ENCODE results near the gene BCL2L14.
"Not testable (repeated sequence)": the region's sequence is repeated elsewhere in the genome, so short reads cannot be mapped to it uniquely, and the experiment has no call there.

Gene BCL2L14

DNA sequence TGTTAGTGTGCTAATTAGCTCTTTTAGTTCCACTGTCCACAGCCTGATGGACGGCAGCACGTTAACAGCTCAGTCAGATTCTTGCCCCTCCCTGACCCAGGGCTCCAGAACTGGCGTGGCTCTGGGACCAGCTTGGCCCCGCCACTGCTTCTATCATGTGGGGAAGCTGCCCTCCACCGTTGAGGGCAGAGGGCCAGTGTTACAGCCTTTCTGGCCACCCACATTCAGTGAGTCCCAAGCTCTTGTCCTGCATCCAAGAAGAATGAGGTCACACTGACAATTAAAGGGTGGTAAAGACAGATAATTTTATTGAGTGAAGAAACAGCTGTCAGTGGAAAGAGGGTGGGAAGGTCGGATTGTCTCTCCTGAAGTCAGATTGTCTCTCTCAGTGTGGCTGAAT lies 36.9 kb downstream of the BCL2L14 start:
- DNase-seq (ENCODE audit: low read depth), result no peak

DNA sequence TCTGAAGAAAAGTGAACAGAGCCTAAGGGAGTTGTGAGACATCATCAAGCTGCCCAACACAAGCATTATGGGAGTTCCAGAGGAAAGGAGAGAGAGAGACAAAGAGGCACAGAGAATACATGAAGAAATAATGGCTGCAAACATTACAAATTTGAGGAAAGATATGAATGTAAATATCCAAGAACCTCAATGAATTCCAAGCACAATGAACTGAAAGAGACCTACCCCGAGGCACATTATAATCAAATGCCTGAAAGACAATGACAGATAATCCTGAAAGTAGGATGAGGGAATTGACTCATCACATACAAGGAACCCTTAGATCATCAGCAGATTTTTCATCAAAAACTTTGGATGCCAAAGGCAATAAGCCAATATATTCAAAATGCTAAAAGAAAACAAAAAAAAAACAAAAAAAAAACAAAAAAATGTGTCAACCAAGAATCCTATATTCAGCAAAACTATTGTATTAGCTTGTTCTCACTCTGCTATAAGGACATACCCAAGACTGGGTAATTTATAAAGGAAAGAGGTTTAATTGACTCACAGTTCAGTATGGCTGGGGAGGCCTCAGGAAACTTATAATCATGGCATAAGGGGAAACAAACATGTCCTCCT lies 37.8 kb downstream of the BCL2L14 start:
- no peak for DNase-seq (ENCODE audit: low read depth)

DNA sequence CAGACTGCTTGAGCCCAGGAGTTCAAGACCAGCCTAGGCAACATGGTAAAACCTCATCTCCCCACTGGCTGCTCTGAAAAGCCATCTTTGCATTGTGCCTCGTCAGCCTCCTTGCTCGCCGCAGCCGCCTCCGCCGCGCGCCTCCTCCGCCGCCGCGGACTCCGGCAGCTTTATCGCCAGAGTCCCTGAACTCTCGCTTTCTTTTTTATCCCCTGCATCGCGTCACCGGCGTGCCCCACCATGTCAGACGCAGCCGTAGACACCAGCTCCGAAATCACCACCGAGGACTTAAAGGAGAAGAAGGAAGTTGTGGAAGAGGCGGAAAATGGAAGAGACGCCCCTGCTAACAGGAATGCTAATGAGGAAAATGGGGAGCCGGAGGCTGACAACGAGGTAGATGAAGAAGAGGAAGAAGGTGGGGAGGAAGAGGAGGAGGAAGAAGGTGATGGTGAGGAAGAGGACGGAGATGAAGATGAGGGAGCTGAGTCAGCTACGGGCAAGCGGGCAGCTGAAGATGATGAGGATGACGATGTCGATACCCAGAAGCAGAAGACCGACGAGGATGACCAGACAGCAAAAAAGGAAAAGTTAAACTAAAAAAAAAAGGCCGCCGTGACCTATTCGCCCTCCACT lies 40.3 kb downstream of the BCL2L14 start:
- DNase-seq (ENCODE audit: low read depth), result not testable (repeated sequence)

DNA sequence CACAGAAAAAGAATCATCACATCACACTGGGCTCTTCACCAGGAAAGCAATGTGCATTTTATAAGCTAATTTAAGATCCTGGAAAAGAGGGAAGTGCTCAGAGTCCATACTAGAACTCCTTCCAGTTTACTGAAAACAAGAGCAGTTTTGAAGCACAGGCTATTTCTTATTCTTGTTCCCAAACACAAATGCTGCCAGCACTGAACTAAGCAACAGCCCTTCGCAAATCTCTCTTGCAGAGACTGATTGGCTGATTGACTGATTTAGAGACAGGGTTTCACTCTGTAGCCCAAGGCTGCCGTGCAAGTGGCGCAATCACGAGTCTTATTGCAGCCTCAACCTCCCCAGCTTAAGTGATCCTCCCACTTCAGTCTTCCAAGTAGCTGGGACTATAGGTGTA lies 44.8 kb downstream of the BCL2L14 start:
- DNase-seq (ENCODE audit: low read depth), result no peak

DNA sequence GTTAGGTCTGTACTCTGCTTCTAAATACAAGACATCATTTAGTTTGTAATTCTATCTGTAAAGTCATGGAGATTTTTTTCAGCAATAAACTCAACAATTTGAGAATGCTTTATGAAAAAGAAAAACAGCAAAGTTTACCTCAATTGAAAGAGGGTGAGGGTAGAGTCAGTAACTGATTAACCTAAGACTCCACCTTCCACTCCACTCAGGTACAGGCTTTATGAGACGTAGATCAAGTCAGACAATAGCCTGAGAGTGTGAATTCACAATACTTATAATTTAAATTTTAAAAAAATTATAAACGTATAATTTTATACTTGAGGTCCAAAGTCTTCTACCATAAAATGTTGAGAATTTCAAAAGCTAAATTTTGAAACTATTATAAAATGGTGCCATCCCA lies 45.9 kb downstream of the BCL2L14 start:
- DNase-seq (ENCODE audit: low read depth), result no peak

DNA sequence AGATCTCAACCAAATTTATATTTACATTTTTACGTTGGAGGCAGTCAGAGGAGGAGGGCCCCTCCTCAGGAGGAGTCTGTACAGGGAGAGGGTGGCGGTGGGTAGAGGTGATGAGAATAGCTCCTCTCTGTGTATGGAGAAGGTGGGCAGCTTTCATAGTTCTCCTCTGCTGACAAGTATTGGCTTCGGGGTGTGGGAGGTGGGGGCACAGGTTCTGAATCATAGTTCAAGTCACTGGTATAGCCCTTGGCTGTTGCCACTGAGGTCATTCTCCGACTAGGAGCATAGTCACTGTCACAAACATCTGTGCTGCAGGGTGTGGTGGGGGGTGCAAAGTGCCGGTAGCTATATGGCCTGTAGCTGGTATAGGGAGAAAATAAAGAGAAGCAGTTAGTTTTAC lies 50.3 kb downstream of the BCL2L14 start:
- no peak for DNase-seq (ENCODE audit: low read depth)

DNA sequence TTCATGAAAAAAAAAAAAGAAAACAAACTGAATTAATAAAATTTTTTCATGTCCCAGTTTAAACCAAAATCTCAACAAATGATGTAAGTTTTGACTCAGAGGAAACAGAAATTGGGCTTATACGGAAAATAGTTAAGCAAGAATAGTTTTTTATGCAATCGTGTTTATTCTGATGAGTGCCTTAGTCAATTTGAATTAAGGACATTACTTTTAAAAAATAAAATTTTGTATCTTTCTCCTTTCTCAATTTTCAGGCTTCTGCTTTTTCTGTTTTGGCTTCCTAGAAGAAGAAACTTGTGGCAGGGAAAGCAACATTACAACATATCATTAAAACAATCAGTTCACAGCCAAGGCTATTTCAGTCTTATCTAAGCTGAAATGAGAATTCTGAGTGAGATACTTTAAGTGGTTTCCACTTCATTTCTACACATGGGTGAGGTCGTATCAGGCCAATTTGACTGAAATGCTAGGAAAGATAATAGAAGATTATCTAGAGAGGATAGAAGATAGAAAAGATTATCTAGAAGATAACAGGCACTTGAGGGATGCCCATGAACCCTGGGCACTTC lies 52.4 kb downstream of the BCL2L14 start:
- no peak for DNase-seq (ENCODE audit: low read depth)

DNA sequence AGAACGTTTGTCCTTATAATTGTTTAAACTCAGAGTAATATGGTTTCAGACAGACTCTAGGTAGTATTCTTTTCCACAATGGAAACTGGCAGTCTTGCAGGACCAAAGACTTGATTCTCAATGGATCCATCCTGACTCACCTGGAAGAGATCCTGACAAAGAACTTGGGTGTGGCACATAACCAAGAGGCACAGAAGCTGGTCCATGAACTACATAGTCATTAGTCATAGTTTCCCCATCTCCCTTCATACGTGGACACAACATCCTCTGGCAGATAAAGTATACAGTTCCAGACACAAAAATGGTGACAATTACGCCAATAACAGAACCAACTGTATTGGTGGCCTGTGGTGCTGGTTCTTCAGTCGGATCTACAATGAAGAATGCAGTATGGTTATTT lies 55.8 kb downstream of the BCL2L14 start:
- no peak for DNase-seq (ENCODE audit: low read depth)

DNA sequence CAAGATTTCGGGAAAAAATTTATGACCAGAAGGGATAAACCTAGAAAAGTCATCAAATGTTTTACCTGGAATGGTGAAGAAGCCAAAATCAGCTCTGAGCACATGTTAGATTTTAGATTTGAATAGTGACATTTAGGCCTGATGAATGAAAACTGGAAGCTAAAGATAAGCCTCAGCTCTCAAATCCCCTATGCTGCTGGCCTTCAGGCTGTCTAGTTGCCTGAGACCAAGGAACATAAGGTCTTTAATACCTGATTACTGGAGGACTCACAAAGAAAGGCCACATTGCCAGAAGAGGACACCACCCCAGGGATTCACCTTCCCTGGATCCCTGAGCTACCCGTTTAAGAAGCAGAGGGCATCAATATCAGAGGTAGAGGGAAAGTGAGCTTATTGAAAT lies 56.6 kb downstream of the BCL2L14 start:
- no peak for DNase-seq (ENCODE audit: low read depth)

DNA sequence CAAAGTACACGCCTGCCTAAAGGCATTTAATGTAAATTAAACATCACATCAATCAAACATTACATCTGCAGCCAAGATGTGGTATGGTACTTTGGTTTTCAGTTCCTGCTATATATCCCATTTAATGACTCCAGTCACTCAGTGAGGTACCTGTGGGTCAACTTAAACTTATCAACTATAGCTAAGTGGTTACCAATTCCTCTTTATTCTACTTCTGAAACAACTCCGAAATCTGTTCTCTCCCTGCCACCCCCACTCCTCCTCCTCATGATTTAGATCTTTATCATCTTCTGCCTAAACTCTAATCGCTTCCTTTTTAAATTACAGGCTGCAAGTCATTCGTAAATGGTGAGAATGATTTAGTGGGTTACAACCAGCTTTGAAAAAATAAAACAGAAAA lies 57.9 kb downstream of the BCL2L14 start:
- no peak for DNase-seq (ENCODE audit: low read depth)

DNA sequence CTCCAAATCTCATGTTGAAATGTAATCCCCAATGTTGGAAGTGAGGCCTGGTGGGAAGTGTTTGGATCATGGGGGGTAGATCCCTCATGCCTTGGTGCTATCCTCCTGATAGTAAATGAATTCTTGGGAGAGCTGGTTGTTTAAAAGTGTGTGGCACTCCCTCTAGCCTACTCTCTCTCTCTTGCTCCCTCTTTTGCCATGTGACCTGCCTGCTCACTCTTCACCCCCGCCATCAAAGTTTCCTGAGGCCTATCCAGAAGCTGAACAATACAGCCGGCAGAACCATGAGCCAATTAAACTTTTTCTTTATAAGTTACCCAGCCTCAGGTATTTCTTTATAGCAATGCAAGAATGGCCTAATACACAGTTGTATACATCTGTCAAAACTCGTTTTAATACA lies 62.5 kb downstream of the BCL2L14 start:
- DNase-seq (ENCODE audit: low read depth), result no peak

DNA sequence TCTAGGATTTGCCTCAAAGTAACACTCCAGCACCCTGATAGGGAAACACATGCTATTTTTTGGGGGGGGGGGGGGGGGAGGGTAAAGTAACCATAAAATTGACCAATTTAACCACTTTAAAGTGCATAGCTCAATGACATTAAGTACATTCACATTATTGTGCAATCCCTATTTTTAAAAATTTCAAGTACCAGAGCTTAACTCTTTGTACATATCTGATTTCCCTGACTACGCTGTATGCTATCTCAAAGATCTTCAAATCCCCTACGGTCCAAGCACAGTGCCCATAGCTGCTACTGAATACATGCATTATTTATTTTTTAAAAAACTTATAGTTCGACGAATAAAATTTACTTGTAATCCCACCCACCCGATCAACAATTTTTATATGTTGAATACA lies 63.0 kb downstream of the BCL2L14 start:
- DNase-seq (ENCODE audit: low read depth), result no peak

DNA sequence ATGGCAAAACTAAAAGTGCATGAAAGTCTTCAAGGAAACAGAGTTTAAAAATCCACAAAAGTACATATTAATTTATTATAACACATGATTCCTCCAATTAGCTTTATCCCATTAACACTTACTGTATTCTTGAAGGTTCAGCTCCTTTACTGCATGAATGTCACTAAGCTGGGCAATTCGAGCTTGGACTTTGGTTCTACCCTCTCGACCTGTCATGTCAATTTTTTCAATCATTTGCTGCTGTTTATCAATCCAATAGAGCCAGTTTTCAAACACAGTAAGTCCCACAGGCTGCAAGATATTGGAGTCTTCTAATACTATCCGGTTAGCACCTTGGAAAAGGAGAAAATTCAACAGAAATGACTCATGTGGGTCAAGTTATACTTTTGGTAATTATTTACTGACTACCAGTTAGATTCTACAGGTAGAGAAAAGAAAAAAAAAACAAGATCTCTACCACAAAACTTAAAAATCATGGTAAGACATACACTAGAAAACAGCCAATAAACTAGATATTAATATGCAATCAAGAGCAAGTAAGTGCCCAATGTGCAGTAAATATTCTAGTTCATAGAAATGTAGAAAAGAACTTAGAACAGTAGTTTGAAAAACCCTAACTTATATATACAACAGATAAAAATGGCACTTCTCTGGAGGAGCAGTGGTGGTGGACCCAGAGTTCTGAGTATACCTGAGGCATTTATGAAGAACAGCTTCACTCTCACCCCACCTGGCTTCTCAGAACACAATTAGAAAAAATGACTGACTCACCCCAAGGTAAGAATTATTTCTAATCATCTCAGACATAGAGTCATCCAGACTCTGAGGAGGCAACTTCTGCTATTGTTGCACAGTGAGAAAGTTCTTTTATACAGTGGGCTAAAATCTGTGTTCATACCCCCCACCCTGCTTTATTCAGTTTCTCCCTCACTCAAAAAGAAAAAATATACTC lies 67.7 kb downstream of the BCL2L14 start:
- no peak for DNase-seq (ENCODE audit: low read depth)

DNA sequence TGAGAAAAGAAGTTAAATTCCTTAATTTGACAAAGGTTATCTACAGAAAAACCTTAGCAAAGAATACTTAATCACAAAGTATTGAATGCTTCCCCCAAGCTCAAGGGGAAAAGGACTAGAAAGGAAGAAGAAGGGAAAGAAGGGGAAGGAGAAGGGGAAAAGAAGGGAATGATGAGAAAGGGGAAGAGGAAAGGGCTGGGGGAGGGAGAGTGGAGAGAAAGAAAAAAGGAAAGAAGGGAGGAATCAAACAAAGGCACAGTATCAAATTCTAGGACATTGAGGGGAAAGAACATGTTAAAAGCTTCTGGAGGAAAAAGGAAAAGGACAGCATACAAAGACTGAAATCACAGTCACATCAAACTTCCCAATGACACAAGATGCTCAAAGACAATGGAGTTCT lies 70.3 kb downstream of the BCL2L14 start:
- no peak for DNase-seq (ENCODE audit: low read depth)

DNA sequence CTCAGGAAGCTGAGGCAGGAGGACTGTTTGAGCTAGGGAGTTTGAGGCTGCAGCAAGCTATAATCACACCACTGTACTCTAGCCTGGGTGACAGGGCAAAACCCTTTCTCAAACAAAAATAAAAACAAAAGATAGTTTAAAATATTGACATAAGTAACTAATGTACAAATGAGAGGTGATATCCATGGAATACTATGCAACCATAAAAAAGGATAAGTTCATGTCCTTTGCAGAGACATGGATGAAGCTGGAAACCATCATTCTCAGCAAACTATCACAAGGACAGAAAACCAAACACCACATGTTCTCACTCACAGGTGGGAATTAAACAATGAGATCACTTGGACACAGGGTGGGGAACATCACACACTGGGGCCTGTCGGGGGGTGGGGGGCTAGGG lies 73.8 kb downstream of the BCL2L14 start:
- not testable (repeated sequence) for DNase-seq (ENCODE audit: low read depth)

DNA sequence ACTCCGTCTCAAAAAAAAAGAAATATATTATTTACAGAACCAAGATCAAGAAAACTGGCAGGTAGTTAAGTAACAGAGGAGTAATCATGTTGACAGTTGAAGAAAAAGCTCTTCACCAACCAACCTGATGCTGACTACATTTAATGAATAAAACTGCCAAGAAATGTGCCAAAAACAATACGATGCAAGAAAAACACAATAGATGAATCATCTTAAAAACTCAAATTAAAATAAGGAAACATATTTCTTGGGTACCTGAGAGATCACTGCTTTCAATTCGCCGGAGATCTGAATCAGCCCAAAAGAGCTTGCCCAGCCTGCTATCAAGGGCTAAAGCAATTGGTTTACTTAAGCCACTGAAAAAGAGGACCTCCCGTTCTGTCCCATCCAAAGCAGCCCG lies 76.4 kb downstream of the BCL2L14 start:
- DNase-seq (ENCODE audit: low read depth), result no peak

Data from activated gamma-delta T cell treated with anti-CD3 and anti-CD28 coated beads, Interleukin-2, amount 50 U/mL, for 16 hours (primary cell).